Neural crest cell (in vitro differentiated cells): Measurements from ENCODE around the gene TNS2. TPM values are rescaled to one million over a fixed set of nuclear protein-coding genes. Genes with fewer than 3 reads are reported as not detected.

ENCODE experiments used
- DNase-seq: peaks from one replicate; pipeline ENCODE4 v3.0.0; 2021; ENCODE audit warnings: low read depth, mixed read lengths, low spot score
- H3K27ac Mint-ChIP-seq: one replicate; pipeline ENCODE4 v1.8.0; 2021; ENCODE audit warnings: mild to moderate bottlenecking, mixed read lengths; ENCODE audit not compliant: unreplicated experiment
- H3K27me3 Mint-ChIP-seq: 2 replicates; pipeline ENCODE4 v1.8.0; 2021; ENCODE audit warnings: low read depth, mild to moderate bottlenecking, mixed read lengths
- H3K36me3 Mint-ChIP-seq: 2 replicates; pipeline ENCODE4 v1.8.0; 2021; ENCODE audit warnings: low read depth, mild to moderate bottlenecking, mixed read lengths
- H3K4me1 Mint-ChIP-seq: 2 replicates; pipeline ENCODE4 v1.8.0; 2021; ENCODE audit warnings: mixed read lengths
- H3K4me3 Mint-ChIP-seq: one replicate; pipeline ENCODE4 v1.8.0; 2021; ENCODE audit warnings: mild to moderate bottlenecking, mixed read lengths
- H3K9me3 Mint-ChIP-seq: 2 replicates; pipeline ENCODE4 v1.8.0; 2021; ENCODE audit warnings: mixed read lengths
- CTCF ChIP-seq: fragments of 200-600 bp; sonication (generic); conservative IDR thresholded peaks from 2 replicates; pipeline ENCODE4 v1.5.0; 2021; ENCODE audit warnings: antibody characterized with exemption, mild to moderate bottlenecking
- total RNA-seq: library from RNA; stranded (reverse); gene quantifications from 2 replicates; pipeline ENCODE4 v1.2.1, GENCODE V29; 2021

Gene TNS2
- total RNA-seq, 1 donor from 2014 or later, result 14.2 TPM

DNA sequence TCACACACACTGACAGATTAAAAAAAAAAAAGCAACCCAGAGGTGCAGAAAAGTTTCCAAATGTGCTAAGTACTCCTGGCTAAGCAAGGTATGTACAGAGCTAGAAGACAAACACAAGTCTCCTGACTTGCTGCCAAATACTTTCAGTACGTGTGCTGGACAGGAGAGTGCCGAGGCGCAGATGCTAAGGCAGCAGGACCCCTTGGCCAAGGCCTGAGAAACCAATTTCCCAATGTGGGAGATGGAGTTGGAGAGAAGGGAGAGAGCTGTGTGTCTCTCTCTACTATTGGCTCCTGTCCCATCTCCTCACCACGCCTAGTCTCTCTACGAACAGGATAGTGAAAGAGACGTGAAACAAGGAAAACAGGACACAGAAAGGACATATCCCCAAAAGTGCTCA, 24.0 kb downstream of the TNS2 start:
- DNase-seq, result no peak
- Mint-ChIP-seq H3K27ac (no peak overlapping the region), H3K4me3 (peak overlapping the region; percentile 41), H3K4me1 (peaks cover 46% of the 10 kb centered on the region), H3K36me3 (peaks cover 15% of the 10 kb centered on the region), H3K9me3 (no peaks in the 10 kb centered on the region), H3K27me3 (no peaks in the 10 kb centered on the region)
- no peak for TF ChIP-seq CTCF

- Mint-ChIP-seq H3K27ac (no peak overlapping the region), H3K4me3 (peak overlapping the region; percentile 41), H3K27me3 (no peaks in the 10 kb centered on the region), H3K9me3 (no peaks in the 10 kb centered on the region), H3K36me3 (peaks cover 15% of the 10 kb centered on the region), H3K4me1 (peaks cover 51% of the 10 kb centered on the region)
- no peak for TF ChIP-seq CTCF
- no peak for DNase-seq
These were observed 24.6 kb downstream of the TNS2 start for GRCh38 chr12:53074283-53074998.

DNA sequence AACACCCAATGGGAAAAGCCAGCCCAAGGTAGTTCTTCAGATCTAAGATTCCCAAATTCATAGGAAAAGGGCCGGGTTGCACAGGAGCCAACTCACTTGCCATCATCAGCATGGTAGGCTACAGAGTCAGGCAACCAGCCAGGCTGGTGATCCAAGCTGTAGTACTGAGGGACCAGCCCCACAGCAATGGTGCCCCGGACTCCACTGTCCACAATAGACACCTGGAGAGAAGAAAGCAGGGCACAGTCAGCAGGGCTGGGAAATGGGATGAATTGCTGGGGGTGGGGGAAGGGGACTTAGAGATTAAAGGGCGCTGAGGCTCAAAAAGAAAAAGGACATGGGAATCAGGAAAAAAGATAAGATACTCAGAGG, 25.1 kb downstream of the TNS2 start:
- Mint-ChIP-seq H3K4me3 (no peak overlapping the region), H3K36me3 (peaks cover 15% of the 10 kb centered on the region), H3K27ac (no peak overlapping the region), H3K4me1 (peaks cover 56% of the 10 kb centered on the region), H3K9me3 (no peaks in the 10 kb centered on the region), H3K27me3 (no peaks in the 10 kb centered on the region)
- no peak for TF ChIP-seq CTCF
- DNase-seq, result no peak

DNA sequence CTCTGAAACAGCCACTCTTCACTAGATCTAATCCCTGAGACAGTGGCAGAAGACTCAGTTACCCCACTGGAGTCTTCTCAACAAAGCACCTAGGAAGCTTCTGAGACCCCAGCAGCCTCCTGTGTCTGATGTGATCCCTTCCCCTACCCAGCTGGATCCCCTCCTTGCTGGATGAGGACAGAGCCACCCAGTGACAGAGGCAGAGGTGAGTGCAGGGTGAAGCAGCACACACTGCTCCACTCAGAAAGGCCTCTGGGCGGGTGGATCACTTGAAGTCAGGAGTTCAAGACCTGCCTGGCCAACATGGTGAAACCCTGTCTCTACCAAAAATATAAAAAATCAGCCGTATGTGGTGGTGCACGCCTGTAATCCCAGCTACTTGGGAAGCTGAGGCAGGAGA, 26.6 kb downstream of the TNS2 start:
- Mint-ChIP-seq H3K36me3 (peaks cover 15% of the 10 kb centered on the region), H3K27me3 (peaks cover 3% of the 10 kb centered on the region), H3K4me3 (peak overlapping the region; percentile 47), H3K27ac (no peak overlapping the region), H3K4me1 (peaks cover 55% of the 10 kb centered on the region), H3K9me3 (no peaks in the 10 kb centered on the region)
- no peak for TF ChIP-seq CTCF
- no peak for DNase-seq

DNA sequence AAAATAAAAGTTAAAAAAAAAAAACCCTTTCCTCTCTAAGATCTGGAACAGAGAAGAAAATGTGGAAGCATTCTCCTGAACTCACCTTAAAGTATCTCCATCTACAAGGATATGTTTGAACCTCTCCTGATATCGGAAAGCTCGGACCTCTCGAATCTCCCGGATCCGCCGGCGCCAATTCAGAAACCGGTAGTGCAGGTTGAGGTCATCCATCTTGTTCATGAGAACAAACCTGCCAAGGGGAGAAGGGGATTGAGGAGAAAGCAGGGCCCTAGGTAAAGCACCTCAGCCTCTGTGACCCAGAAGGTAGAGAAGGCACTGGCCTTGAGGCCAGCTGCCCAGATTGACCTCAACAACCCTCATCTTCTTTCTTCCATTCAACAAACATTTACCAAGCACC, 27.2 kb downstream of the TNS2 start:
- no peak for TF ChIP-seq CTCF
- H3K4me3 Mint-ChIP-seq, result peak overlapping the region; percentile 83

More for the DNA sequence above, 27.2 kb downstream of the TNS2 start:
- no peak overlapping the region for H3K27ac Mint-ChIP-seq
- no peaks in the 10 kb centered on the region for H3K9me3 Mint-ChIP-seq
- H3K4me1 Mint-ChIP-seq, result peaks cover 51% of the 10 kb centered on the region
- H3K27me3 Mint-ChIP-seq, result peaks cover 3% of the 10 kb centered on the region
- peaks cover 15% of the 10 kb centered on the region for H3K36me3 Mint-ChIP-seq
- DNase-seq, result no peak
